A549 (cell line): ENCODE measurements around the gene ANTXR1.

Source experiments
- CTCF ChIP-seq: fragments of >200 bp; sonication (Bioruptor Twin); formaldehyde crosslinking; IDR thresholded peaks from 3 replicates; pipeline ENCODE4 v1.5.1; 2016
- HEYL ChIP-seq: fragments of 250-450 bp; sonication (Bioruptor Pico); IDR thresholded peaks from 2 replicates; pipeline ENCODE4 v1.8.0; 2021; ENCODE audit warnings: mild to moderate bottlenecking, moderate library complexity
- NR3C1 ChIP-seq: fragments of >200 bp; sonication (Bioruptor Twin); formaldehyde crosslinking; IDR thresholded peaks from 3 replicates; pipeline ENCODE4 v1.6.1; 2017
- POLR2A ChIP-seq: IDR thresholded peaks from 2 replicates; pipeline ENCODE4 v1.6.1; 2012; ENCODE audit warnings: mild to moderate bottlenecking, low read length
- USF2 ChIP-seq: fragments of 450-650 bp; IDR thresholded peaks from 2 replicates; pipeline ENCODE4 v1.6.1; 2014; ENCODE audit warnings: antibody characterized with exemption

GRCh38 chr2:69210385-69210784 is 197.4 kb downstream of the ANTXR1 start:
- TF ChIP-seq USF2 (no peak), CTCF (no peak), HEYL (CRISPR knock-in tag) (no peak), POLR2A (no peak), NR3C1 (no peak)
